GM12892 (cell line): ENCODE measurements around the gene EEF1B2.

ENCODE experiments used
- POLR2A ChIP-seq: IDR thresholded peaks from 2 replicates; pipeline ENCODE4 v1.6.1; 2011; ENCODE audit warnings: low read depth, low read length, control low read depth
- POLR2AphosphoS5 ChIP-seq: IDR thresholded peaks from 2 replicates; pipeline ENCODE4 v1.6.1; 2011; ENCODE audit warnings: low read depth, low read length, control low read depth
- TAF1 ChIP-seq: IDR thresholded peaks from 2 replicates; pipeline ENCODE4 v1.6.1; 2011; ENCODE audit warnings: low read depth, mild to moderate bottlenecking, control low read depth, low read length, borderline replicate concordance

- no peak for TF ChIP-seq POLR2AphosphoS5
- TF ChIP-seq POLR2A: no peak
- no peak for TF ChIP-seq TAF1
Observed at GRCh38 chr2:206202446-206202845, 42.8 kb downstream of the EEF1B2 start.
